ENCODE results near the gene IL2RG.

Gene IL2RG

GRCh38 chrX:71131510-71131909 lies 20.1 kb upstream of the IL2RG start:
- CTCF ChIA-PET = interaction anchor here (0.8 to 3.6 kb wide), 3 partner anchors 12 to 161 kb away, joined by 3 to 19 read pairs (median 3); partner anchors contain the start of genes MED12 and NLGN3
- H3K4me3 ChIP-seq (ENCODE audit: low read depth, low read length) = no peak overlapping the region
- POLR2A ChIA-PET = no interaction called here

GRCh38 chrX:71128915-71129765 lies 17.8 kb upstream of the IL2RG start:
- no peak overlapping the region for H3K4me3 ChIP-seq (ENCODE audit: low read depth, low read length)
- DNase-seq (ENCODE audit: low read depth, low spot score) = no peak
- peak; percentile 85 for TF ChIP-seq CTCF (IDR thresholded peaks at IDR 0.05; ENCODE audit: insufficient read depth, low read length, missing control alignments)
- ChIA-PET POLR2A (no interaction called here), CTCF (interaction anchor here (0.6 to 3.6 kb wide), 15 partner anchors 9 to 162 kb away, joined by 3 to 28 read pairs (median 5); partner anchors contain the start of genes MED12 and NLGN3)

More at GRCh38 chrX:71131510-71131909, 20.1 kb upstream of the IL2RG start:
- no peak for DNase-seq (ENCODE audit: low read depth, low spot score)
- TF ChIP-seq CTCF (IDR thresholded peaks at IDR 0.05; ENCODE audit: insufficient read depth, low read length, missing control alignments) = no peak

- TF ChIP-seq CTCF (IDR thresholded peaks at IDR 0.05; ENCODE audit: insufficient read depth, low read length, missing control alignments) = no peak
Observed at GRCh38 chrX:71128166-71128833, 16.9 kb upstream of the IL2RG start.

GRCh38 chrX:71118985-71119535 lies 7.7 kb upstream of the IL2RG start:
- TF ChIP-seq CTCF (IDR thresholded peaks at IDR 0.05; ENCODE audit: insufficient read depth, low read length, missing control alignments) = no peak
- ChIA-PET POLR2A (interaction anchor here (1.1 to 1.6 kb wide), 3 partner anchors 8 to 51 kb away, joined by 3 to 5 read pairs (median 5); partner anchors contain the start of gene SNX12), CTCF (interaction anchor here (1.0 to 4.7 kb wide), 5 partner anchors 11 to 59 kb away, joined by 3 to 28 read pairs (median 4); no protein-coding TSS in a partner anchor)
- peak overlapping the region; percentile 62 for H3K4me3 ChIP-seq (ENCODE audit: low read depth, low read length)
- DNase-seq (ENCODE audit: low read depth, low spot score) = no peak

More at GRCh38 chrX:71128166-71128833, 16.9 kb upstream of the IL2RG start:
- CTCF ChIA-PET = interaction anchor here (0.6 to 3.6 kb wide), 11 partner anchors 9 to 161 kb away, joined by 3 to 28 read pairs (median 5); partner anchors contain the start of genes MED12 and NLGN3
- no peak overlapping the region for H3K4me3 ChIP-seq (ENCODE audit: low read depth, low read length)
- DNase-seq (ENCODE audit: low read depth, low spot score) = no peak
- POLR2A ChIA-PET = no interaction called here

GRCh38 chrX:71118032-71118984 lies 6.9 kb upstream of the IL2RG start, which contains the start of gene MED12:
Gene MED12, plus strand, starts transcription at chrX:71118596. Its CDS starts 159 bp downstream, at chrX:71118755.
- ChIA-PET CTCF (interaction anchor here (1.0 to 4.7 kb wide), 5 partner anchors 11 to 60 kb away, joined by 3 to 28 read pairs (median 4); no protein-coding TSS in a partner anchor), POLR2A (interaction anchor here (1.1 to 1.6 kb wide), 3 partner anchors 9 to 51 kb away, joined by 3 to 5 read pairs (median 5); partner anchors contain the start of gene SNX12)
- TF ChIP-seq CTCF (IDR thresholded peaks at IDR 0.05; ENCODE audit: insufficient read depth, low read length, missing control alignments) = no peak
- peak within 1 kb of the TSS; percentile 62 for H3K4me3 ChIP-seq (ENCODE audit: low read depth, low read length)
- no peak for DNase-seq (ENCODE audit: low read depth, low spot score)

All from AG04449 (cell line).